ENCODE measurements around the gene TUBB4A. TPM values are rescaled to one million over a fixed set of nuclear protein-coding genes. Genes with fewer than 3 reads are reported as not detected.

TUBB4A gene
- total RNA-seq, 2 experiments from 2014 or later: 9.7 to 16.0 TPM

- Histone ChIP-seq H3K36me3 (ENCODE audit: insufficient read depth, low read length) (peaks cover 17% of the 10 kb centered on the region), H3K4me3 (ENCODE audit: low read depth, low read length, poor library complexity, severe bottlenecking) (no peak overlapping the region), H3K9me2 (ENCODE audit: insufficient read depth, low read length) (no peaks in the 10 kb centered on the region), H3K4me1 (ENCODE audit: insufficient read depth, low read length, poor library complexity, severe bottlenecking) (peaks cover 15% of the 10 kb centered on the region), H3K27ac (ENCODE audit: low read depth, low read length, poor library complexity, severe bottlenecking) (no peak overlapping the region), H2AFZ (ENCODE audit: low read length) (no peak overlapping the region), H3K4me2 (ENCODE audit: low read length) (no peak overlapping the region), H3K9me3 (ENCODE audit: low read length) (peaks cover 16% of the 10 kb centered on the region), H4K20me1 (ENCODE audit: insufficient read depth, low read length) (no peaks in the 10 kb centered on the region), H3K79me2 (ENCODE audit: insufficient read depth, low read depth, low read length) (no peaks in the 10 kb centered on the region)
- no peak for TF ChIP-seq CTCF (conservative IDR thresholded peaks at IDR 0.05; ENCODE audit: low read length)
- no peak for TF ChIP-seq EZH2phosphoT487 (IDR thresholded peaks at IDR 0.05; ENCODE audit: borderline replicate concordance, low read depth, low read length)
- CTCF ChIA-PET (ENCODE audit: unreplicated experiment): no interaction called here
- BruUV-seq (replicated peaks): no TSS peak
- intact Hi-C loops (cut with micrococcal nuclease; ENCODE audit: unreplicated experiment): no loop called here
- no peak for DNase-seq (ENCODE audit: low spot score)
- POLR2A ChIA-PET: no interaction called here
These were observed 41.8 kb upstream of the TUBB4A start for GRCh38 chr19:6543866-6544347.

GRCh38 chr19:6540918-6541689 is 39.0 kb upstream of the TUBB4A start:
- H4K20me1 ChIP-seq (ENCODE audit: insufficient read depth, low read length): no peaks in the 10 kb centered on the region
- no peak overlapping the region for H3K4me2 ChIP-seq (ENCODE audit: low read length)
- H3K79me2 ChIP-seq (ENCODE audit: insufficient read depth, low read depth, low read length): peaks cover 11% of the 10 kb centered on the region; the same call in 1 of the 2 replicates
- intact Hi-C loops (cut with micrococcal nuclease; ENCODE audit: unreplicated experiment): no loop called here
- BruUV-seq (replicated peaks): no TSS peak
- peaks cover 35% of the 10 kb centered on the region for H3K4me1 ChIP-seq (ENCODE audit: insufficient read depth, low read length, poor library complexity, severe bottlenecking)
- H3K27ac ChIP-seq (ENCODE audit: low read depth, low read length, poor library complexity, severe bottlenecking): no peak overlapping the region
- no peaks in the 10 kb centered on the region for H3K9me2 ChIP-seq (ENCODE audit: insufficient read depth, low read length)
- CTCF ChIA-PET (ENCODE audit: unreplicated experiment): no interaction called here
- H2AFZ ChIP-seq (ENCODE audit: low read length): no peak overlapping the region
- TF ChIP-seq EZH2phosphoT487 (IDR thresholded peaks at IDR 0.05; ENCODE audit: borderline replicate concordance, low read depth, low read length) (no peak), CTCF (conservative IDR thresholded peaks at IDR 0.05; ENCODE audit: low read length) (no peak)
- H3K4me3 ChIP-seq (ENCODE audit: low read depth, low read length, poor library complexity, severe bottlenecking): no peak overlapping the region
- POLR2A ChIA-PET: interaction anchor here (0.6 kb wide), 1 partner anchor 17 kb away, joined by 4 read pairs; no protein-coding TSS in a partner anchor
- peaks cover 14% of the 10 kb centered on the region; the same call in 1 of the 2 replicates for H3K9me3 ChIP-seq (ENCODE audit: low read length)
- peaks cover 29% of the 10 kb centered on the region for H3K36me3 ChIP-seq (ENCODE audit: insufficient read depth, low read length)
- no peak for DNase-seq (ENCODE audit: low spot score)

GRCh38 chr19:6539514-6539913 is 37.4 kb upstream of the TUBB4A start:
- no peaks in the 10 kb centered on the region for H3K9me2 ChIP-seq (ENCODE audit: insufficient read depth, low read length)
- H3K79me2 ChIP-seq (ENCODE audit: insufficient read depth, low read depth, low read length): peaks cover 11% of the 10 kb centered on the region; the same call in 1 of the 2 replicates
- ChIA-PET POLR2A (interaction anchor here (1.3 to 1.6 kb wide), 2 partner anchors 10 to 38 kb away, joined by 3 read pairs; no protein-coding TSS in a partner anchor), CTCF (ENCODE audit: unreplicated experiment) (no interaction called here)
- no peak overlapping the region for H3K4me3 ChIP-seq (ENCODE audit: low read depth, low read length, poor library complexity, severe bottlenecking)
- H3K4me1 ChIP-seq (ENCODE audit: insufficient read depth, low read length, poor library complexity, severe bottlenecking): peaks cover 42% of the 10 kb centered on the region
- intact Hi-C loops (cut with micrococcal nuclease; ENCODE audit: unreplicated experiment): no loop called here
- H3K27ac ChIP-seq (ENCODE audit: low read depth, low read length, poor library complexity, severe bottlenecking): no peak overlapping the region
- H4K20me1 ChIP-seq (ENCODE audit: insufficient read depth, low read length): no peaks in the 10 kb centered on the region
- DNase-seq (ENCODE audit: low spot score): no peak
- no peak overlapping the region for H3K4me2 ChIP-seq (ENCODE audit: low read length)
- H3K9me3 ChIP-seq (ENCODE audit: low read length): peaks cover 12% of the 10 kb centered on the region; the same call in 1 of the 2 replicates
- peaks cover 41% of the 10 kb centered on the region for H3K36me3 ChIP-seq (ENCODE audit: insufficient read depth, low read length)
- no peak overlapping the region for H2AFZ ChIP-seq (ENCODE audit: low read length)
- TF ChIP-seq CTCF (conservative IDR thresholded peaks at IDR 0.05; ENCODE audit: low read length): no peak
- no peak for TF ChIP-seq EZH2phosphoT487 (IDR thresholded peaks at IDR 0.05; ENCODE audit: borderline replicate concordance, low read depth, low read length)
- BruUV-seq (replicated peaks): no TSS peak
